Measurements from ENCODE around the gene MISP. TPM values are rescaled to one million over a fixed set of nuclear protein-coding genes. Genes with fewer than 3 reads are reported as not detected.

MISP gene
- total and polyA plus RNA-seq, 2 of the 8 experiments (the other 6 are each of a cell fraction or from before 2014, with no cell fraction given): 0.43 to 0.45 TPM

- TF ChIP-seq CTBP2 (IDR thresholded peaks at IDR 0.05; ENCODE audit: borderline replicate concordance, insufficient read depth, insufficient read length, low read length) (peak; percentile 63), JUND (IDR thresholded peaks at IDR 0.05; ENCODE audit: low read length) (no peak), EP300 (IDR thresholded peaks at IDR 0.05; ENCODE audit: borderline replicate concordance in 1 of 2, low read depth in 2 of 2, low read length in 2 of 2) (peak in 1 of 2 experiments; percentile 6; a peak in 1 of 3 replicates), SIX5 (IDR thresholded peaks at IDR 0.05; ENCODE audit: low read depth, low read length) (no peak), SP4 (IDR thresholded peaks at IDR 0.05; ENCODE audit: low read length) (no peak), TAF7 (optimal IDR thresholded peaks at IDR 0.05; ENCODE audit: borderline replicate concordance, low read depth, low read length) (peak; percentile 33), USF2 (IDR thresholded peaks at IDR 0.05; ENCODE audit: low read length) (no peak)
Measured at GRCh38 chr19:782185-782877, 31.4 kb downstream of the MISP start (continued).
